Mammary epithelial cell (primary cell): ENCODE measurements around the gene TTC14.

Experiments used
- EZH2 ChIP-seq: IDR thresholded peaks from 2 replicates; pipeline ENCODE4 v1.6.1; 2012; ENCODE audit warnings: low read length, inconsistent platforms, borderline replicate concordance
- TF ChIP-seq, protein P1 (sequence below), 2 donors: IDR thresholded peaks in 1 of 2; conservative IDR thresholded peaks in 1 of 2; 2 replicates each; pipeline ENCODE4 v1.5.1; 2011 to 2012; ENCODE audit warnings: inconsistent platforms in 2 of 2, low read length in 2 of 2, mild to moderate bottlenecking in 2 of 2, control low read depth in 1 of 2, low read depth in 1 of 2; ENCODE audit not compliant: insufficient read depth in 1 of 2; ENCODE audit errors: extremely low read depth in 1 of 2

DNA sequence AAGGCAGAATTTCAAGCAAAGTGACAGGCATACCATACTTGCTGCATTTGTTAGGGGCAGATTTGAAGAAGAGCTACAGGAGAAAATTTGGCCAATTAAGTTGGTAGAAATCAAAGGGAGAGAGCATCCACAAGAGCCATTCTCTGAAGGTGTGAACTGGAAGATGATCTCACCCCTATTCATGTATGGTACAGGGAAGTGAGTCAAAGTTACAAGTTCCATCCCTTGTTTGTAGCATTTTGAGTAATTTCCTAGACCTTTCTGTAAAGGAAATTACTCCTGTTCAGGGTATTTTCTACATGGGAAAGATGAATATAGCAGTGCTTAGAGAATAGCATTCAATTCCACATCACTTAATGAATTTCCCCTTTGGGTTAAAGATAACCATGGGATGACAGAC is 28.4 kb downstream of the TTC14 start:
- TF ChIP-seq, protein P1, sequence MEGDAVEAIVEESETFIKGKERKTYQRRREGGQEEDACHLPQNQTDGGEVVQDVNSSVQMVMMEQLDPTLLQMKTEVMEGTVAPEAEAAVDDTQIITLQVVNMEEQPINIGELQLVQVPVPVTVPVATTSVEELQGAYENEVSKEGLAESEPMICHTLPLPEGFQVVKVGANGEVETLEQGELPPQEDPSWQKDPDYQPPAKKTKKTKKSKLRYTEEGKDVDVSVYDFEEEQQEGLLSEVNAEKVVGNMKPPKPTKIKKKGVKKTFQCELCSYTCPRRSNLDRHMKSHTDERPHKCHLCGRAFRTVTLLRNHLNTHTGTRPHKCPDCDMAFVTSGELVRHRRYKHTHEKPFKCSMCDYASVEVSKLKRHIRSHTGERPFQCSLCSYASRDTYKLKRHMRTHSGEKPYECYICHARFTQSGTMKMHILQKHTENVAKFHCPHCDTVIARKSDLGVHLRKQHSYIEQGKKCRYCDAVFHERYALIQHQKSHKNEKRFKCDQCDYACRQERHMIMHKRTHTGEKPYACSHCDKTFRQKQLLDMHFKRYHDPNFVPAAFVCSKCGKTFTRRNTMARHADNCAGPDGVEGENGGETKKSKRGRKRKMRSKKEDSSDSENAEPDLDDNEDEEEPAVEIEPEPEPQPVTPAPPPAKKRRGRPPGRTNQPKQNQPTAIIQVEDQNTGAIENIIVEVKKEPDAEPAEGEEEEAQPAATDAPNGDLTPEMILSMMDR (conservative IDR thresholded peaks at IDR 0.05 in 1 of 2, IDR thresholded peaks at IDR 0.05 in 1 of 2; ENCODE audit: extremely low read depth in 1 of 2, insufficient read depth in 1 of 2, low read depth in 1 of 2, low read length in 2 of 2): no peak
- TF ChIP-seq EZH2: no peak
